AG04450 (cell line): ENCODE measurements around the gene C10orf90. TPM values are rescaled to one million over a fixed set of nuclear protein-coding genes. Genes with fewer than 3 reads are reported as not detected.

Experiments
- CTCF ChIA-PET: fragments of 300-600, 350-600 bp; formaldehyde crosslinking; extraction: SDS; loops from one replicate; lab custom pipeline; 2022; ENCODE audit warnings: antibody characterized with exemption, inconsistent platforms; lab: Charles Lee
- POLR2A ChIA-PET: fragments of 350-600 bp; formaldehyde crosslinking; extraction: SDS; loops from one replicate; lab custom pipeline; 2021; ENCODE audit warnings: antibody characterized with exemption, inconsistent platforms; lab: Yijun Ruan, JAX
- DNase-seq: peaks from one replicate; pipeline ENCODE4 v3.0.0-alpha.2; 2011; ENCODE audit warnings: low read depth, low spot score
- H3K27ac ChIP-seq: one replicate; pipeline ENCODE4 v1.5.1; 2012; ENCODE audit warnings: low read depth, low read length, control low read depth
- H3K27me3 ChIP-seq: one replicate; pipeline ENCODE4 v1.6.0; 2012; ENCODE audit warnings: low read length; ENCODE audit not compliant: control insufficient read depth, insufficient read depth
- H3K4me3 ChIP-seq: 2 replicates; pipeline ENCODE4 v1.5.1; 2011; ENCODE audit warnings: mild to moderate bottlenecking, low read depth, low read length, control low read depth
- H3K9me3 ChIP-seq: 2 replicates; pipeline ENCODE4 v1.5.1; 2012; ENCODE audit warnings: low read length; ENCODE audit not compliant: control insufficient read depth, insufficient read depth
- CTCF ChIP-seq: IDR thresholded peaks from 2 replicates; pipeline ENCODE4 v1.5.1; 2011; ENCODE audit warnings: low read depth, low read length, control low read depth, inconsistent platforms
- polyA plus RNA-seq: library from polyadenylated mRNA; depleted of rRNA; stranded (reverse); fragments of >200 nt; gene quantifications from 2 replicates; pipeline ENCODE4 v1.2.3, GENCODE V29; 2011

The C10orf90 gene
- polyA plus RNA-seq, 1 experiment, result 0.10 TPM

- Histone ChIP-seq H3K4me3 (no peak overlapping the region), H3K9me3 (no peaks in the 10 kb centered on the region; the same call in 1 of the 2 replicates), H3K27me3 (peaks cover 2% of the 10 kb centered on the region), H3K27ac (no peak overlapping the region)
- DNase-seq, result no peak
- ChIA-PET CTCF (interaction anchor here (0.9 to 1.8 kb wide), 4 partner anchors 10 to 477 kb away, joined by 3 to 4 read pairs (median 4); no protein-coding TSS in a partner anchor), POLR2A (interaction anchor here (0.8 to 1.6 kb wide), 2 partner anchors 42 to 205 kb away, joined by 3 to 5 read pairs; no protein-coding TSS in a partner anchor)
- no peak for TF ChIP-seq CTCF
Measured at GRCh38 chr10:126458466-126458865, 212.0 kb downstream of the C10orf90 start.

- ChIA-PET CTCF (no interaction called here), POLR2A (no interaction called here)
- no peak for DNase-seq
- no peak overlapping the region for H3K27ac ChIP-seq
- no peaks in the 10 kb centered on the region; the same call in 1 of the 2 replicates for H3K9me3 ChIP-seq
- H3K27me3 ChIP-seq, result peaks cover 4% of the 10 kb centered on the region
- TF ChIP-seq CTCF, result no peak
- H3K4me3 ChIP-seq, result no peak overlapping the region
Measured at GRCh38 chr10:126456632-126457031, 213.9 kb downstream of the C10orf90 start.

GRCh38 chr10:126455766-126456405 lies 214.6 kb downstream of the C10orf90 start:
- TF ChIP-seq CTCF, result no peak
- Histone ChIP-seq H3K4me3 (no peak overlapping the region), H3K9me3 (no peaks in the 10 kb centered on the region; the same call in 1 of the 2 replicates), H3K27ac (no peak overlapping the region), H3K27me3 (peaks cover 4% of the 10 kb centered on the region)
- CTCF ChIA-PET, result no interaction called here
- DNase-seq, result no peak
- POLR2A ChIA-PET, result no interaction called here

GRCh38 chr10:126455036-126455765 lies 215.3 kb downstream of the C10orf90 start:
- ChIA-PET CTCF (no interaction called here), POLR2A (no interaction called here)
- no peak overlapping the region for H3K4me3 ChIP-seq
- H3K9me3 ChIP-seq, result no peaks in the 10 kb centered on the region
- no peak for DNase-seq
- peaks cover 4% of the 10 kb centered on the region for H3K27me3 ChIP-seq
- H3K27ac ChIP-seq, result no peak overlapping the region
- TF ChIP-seq CTCF, result no peak
